OCI-LY7 (cell line): ENCODE measurements around the gene UNKL. TPM values are rescaled to one million over a fixed set of nuclear protein-coding genes. Genes with fewer than 3 reads are reported as not detected.

ENCODE experiments used
- BruUV-seq: library from RNA; stranded (reverse); fragments of 400-500 nt; replicated peaks from 2 replicates; lab custom pipeline; 2021; lab: Mats Ljungman, UMichigan
- CTCF ChIA-PET: fragments of 300-600 bp; sonication (Branson Sonifier 250); formaldehyde crosslinking; loops from one replicate; lab custom pipeline; 2022; ENCODE audit warnings: antibody characterized with exemption; ENCODE audit not compliant: unreplicated experiment; lab: Charles Lee
- POLR2A ChIA-PET: fragments of 300-600 bp; sonication (Branson Sonifier 250); formaldehyde crosslinking; loops from one replicate; lab custom pipeline; 2022; ENCODE audit warnings: antibody characterized with exemption; lab: Charles Lee
- DNase-seq: peaks from one replicate; pipeline ENCODE4 v3.0.0-alpha.2; 2015; ENCODE audit warnings: low spot score
- H2AFZ ChIP-seq: fragments of 200-600 bp; sonication (generic), shearing (Covaris generic); 2 replicates; pipeline ENCODE4 v1.6.1; 2014; ENCODE audit warnings: mild to moderate bottlenecking, antibody characterized with exemption, low read length, moderate library complexity
- H3K27ac ChIP-seq: fragments of 200-600 bp; sonication (generic); 2 replicates; pipeline ENCODE4 v1.5.1; 2014; ENCODE audit warnings: mixed run types, low read depth, mild to moderate bottlenecking, moderate library complexity, low read length, inconsistent platforms; ENCODE audit not compliant: poor library complexity, severe bottlenecking
- H3K36me3 ChIP-seq: fragments of 200-600 bp; sonication (generic); 2 replicates; pipeline ENCODE4 v1.6.1; 2014; ENCODE audit warnings: mild to moderate bottlenecking, antibody characterized with exemption, low read length, moderate library complexity, mixed read lengths; ENCODE audit not compliant: insufficient read depth
- H3K4me1 ChIP-seq: fragments of 200-600 bp; sonication (generic); 2 replicates; pipeline ENCODE4 v1.5.1; 2014; ENCODE audit warnings: mild to moderate bottlenecking, low read length; ENCODE audit not compliant: insufficient read depth, poor library complexity, severe bottlenecking
- H3K4me2 ChIP-seq: fragments of 200-600 bp; sonication (generic); 2 replicates; pipeline ENCODE4 v1.6.1; 2014; ENCODE audit warnings: mild to moderate bottlenecking, low read length
- H3K4me3 ChIP-seq: fragments of 200-600 bp; sonication (generic); 2 replicates; pipeline ENCODE4 v1.5.1; 2014; ENCODE audit warnings: mild to moderate bottlenecking, low read depth, low read length; ENCODE audit not compliant: poor library complexity, severe bottlenecking
- H3K79me2 ChIP-seq: fragments of 200-600 bp; sonication (generic); 2 replicates; pipeline ENCODE4 v1.6.1; 2016; ENCODE audit warnings: low read depth, mild to moderate bottlenecking, low read length, moderate library complexity, mixed read lengths; ENCODE audit not compliant: insufficient read depth
- H3K9me2 ChIP-seq: fragments of 200-600 bp; sonication (generic); 2 replicates; pipeline ENCODE4 v1.6.1; 2016; ENCODE audit warnings: mild to moderate bottlenecking, low read length, mixed read lengths; ENCODE audit not compliant: insufficient read depth
- H3K9me3 ChIP-seq: fragments of 200-600 bp; sonication (generic); 2 replicates; pipeline ENCODE4 v1.6.1; 2014; ENCODE audit warnings: mild to moderate bottlenecking, mixed run types, low read length, mixed read lengths
- H4K20me1 ChIP-seq: fragments of 200-600 bp; sonication (generic); 2 replicates; pipeline ENCODE4 v1.6.1; 2014; ENCODE audit warnings: mild to moderate bottlenecking, antibody characterized with exemption, low read length, moderate library complexity, mixed read lengths; ENCODE audit not compliant: insufficient read depth
- EZH2phosphoT487 ChIP-seq: fragments of 200-600 bp; sonication (generic); IDR thresholded peaks from 2 replicates; pipeline ENCODE4 v1.6.1; 2018; ENCODE audit warnings: low read depth, borderline replicate concordance, mild to moderate bottlenecking, mixed run types, antibody characterized with exemption, low read length, moderate library complexity, mixed read lengths
- intact Hi-C: fragments of 100-400 bp; cut with micrococcal nuclease; formaldehyde crosslinking; loops from one replicate; pipeline ENCODE4 v1.10.0; 2022; ENCODE audit not compliant: unreplicated experiment
- total RNA-seq, 2 experiments: library from RNA; depleted of rRNA in 1 of 2; stranded (reverse); fragments of >200 nt in 1 of 2; shearing (Covaris generic) in 1 of 2; gene quantifications; 2 replicates each; pipeline ENCODE4 v1.2.3, GENCODE V29; 2014 to 2022
- TF ChIP-seq, protein P1 (sequence below): fragments of 200-600 bp; sonication (generic); conservative IDR thresholded peaks from 2 replicates; pipeline ENCODE4 v1.5.1; 2014; ENCODE audit warnings: mild to moderate bottlenecking, antibody characterized with exemption, low read length, moderate library complexity, mixed read lengths

The UNKL gene
- total RNA-seq, 2 experiments from 2014 or later: 31.0 to 33.7 TPM

DNA sequence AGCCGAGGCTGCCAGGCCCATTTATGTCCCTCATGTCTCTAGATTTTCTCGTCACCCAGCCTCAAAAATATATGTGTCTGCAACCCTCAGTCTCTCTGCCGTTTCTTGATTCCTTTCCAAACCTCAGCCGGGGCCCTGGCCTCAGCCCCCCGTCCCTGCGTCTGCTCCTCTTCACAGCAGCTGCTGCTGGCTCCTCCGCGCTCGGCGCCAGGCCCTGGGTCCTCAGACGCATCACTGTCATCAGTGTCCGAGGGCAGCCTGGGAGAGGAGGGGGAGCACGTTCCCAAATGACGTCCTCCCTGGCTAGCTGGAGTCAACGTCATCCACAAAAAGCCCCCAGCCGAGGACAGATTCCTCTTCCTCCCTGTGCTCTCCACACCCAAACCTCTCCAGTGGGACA is 65.2 kb downstream of the UNKL start:
- CTCF ChIA-PET: no interaction called here
- DNase-seq: no peak
- Histone ChIP-seq H3K27ac (no peak overlapping the region), H3K4me2 (no peak overlapping the region), H3K4me1 (peaks cover 16% of the 10 kb centered on the region), H2AFZ (no peak overlapping the region), H3K36me3 (peaks cover 15% of the 10 kb centered on the region; the same call in 1 of the 2 replicates), H3K4me3 (no peak overlapping the region), H4K20me1 (no peaks in the 10 kb centered on the region), H3K79me2 (peaks cover 15% of the 10 kb centered on the region), H3K9me2 (no peaks in the 10 kb centered on the region), H3K9me3 (no peaks in the 10 kb centered on the region)
- TF ChIP-seq, protein P1, sequence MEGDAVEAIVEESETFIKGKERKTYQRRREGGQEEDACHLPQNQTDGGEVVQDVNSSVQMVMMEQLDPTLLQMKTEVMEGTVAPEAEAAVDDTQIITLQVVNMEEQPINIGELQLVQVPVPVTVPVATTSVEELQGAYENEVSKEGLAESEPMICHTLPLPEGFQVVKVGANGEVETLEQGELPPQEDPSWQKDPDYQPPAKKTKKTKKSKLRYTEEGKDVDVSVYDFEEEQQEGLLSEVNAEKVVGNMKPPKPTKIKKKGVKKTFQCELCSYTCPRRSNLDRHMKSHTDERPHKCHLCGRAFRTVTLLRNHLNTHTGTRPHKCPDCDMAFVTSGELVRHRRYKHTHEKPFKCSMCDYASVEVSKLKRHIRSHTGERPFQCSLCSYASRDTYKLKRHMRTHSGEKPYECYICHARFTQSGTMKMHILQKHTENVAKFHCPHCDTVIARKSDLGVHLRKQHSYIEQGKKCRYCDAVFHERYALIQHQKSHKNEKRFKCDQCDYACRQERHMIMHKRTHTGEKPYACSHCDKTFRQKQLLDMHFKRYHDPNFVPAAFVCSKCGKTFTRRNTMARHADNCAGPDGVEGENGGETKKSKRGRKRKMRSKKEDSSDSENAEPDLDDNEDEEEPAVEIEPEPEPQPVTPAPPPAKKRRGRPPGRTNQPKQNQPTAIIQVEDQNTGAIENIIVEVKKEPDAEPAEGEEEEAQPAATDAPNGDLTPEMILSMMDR: no peak
- TF ChIP-seq EZH2phosphoT487: no peak
- intact Hi-C loops: no loop called here
- TSS peak; percentile 92 for BruUV-seq
- POLR2A ChIA-PET: no interaction called here

DNA sequence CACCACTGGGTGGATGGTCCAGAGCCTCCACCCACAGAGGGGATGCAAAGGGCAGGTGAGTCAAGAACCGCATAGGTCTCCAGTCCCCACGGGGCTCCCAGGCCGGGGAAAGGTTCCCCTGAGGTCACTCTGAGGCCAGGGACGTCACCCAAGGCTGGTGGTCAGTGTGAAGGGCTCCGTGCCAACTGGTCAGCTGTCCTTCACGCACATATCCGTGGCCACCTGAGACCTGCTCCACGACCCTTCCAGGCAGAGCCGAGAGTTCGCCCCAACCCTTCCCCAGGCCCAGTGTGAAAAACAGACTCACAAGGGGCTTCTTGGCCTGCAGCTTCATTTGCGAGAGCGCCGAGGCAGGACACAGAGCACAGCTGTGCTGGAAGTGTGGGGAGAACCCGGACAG is 65.6 kb downstream of the UNKL start:
- ChIA-PET CTCF (no interaction called here), POLR2A (no interaction called here)
- no peaks in the 10 kb centered on the region for H3K9me2 ChIP-seq
- H3K27ac ChIP-seq: no peak overlapping the region
- peaks cover 15% of the 10 kb centered on the region for H3K79me2 ChIP-seq
- no peak overlapping the region for H3K4me3 ChIP-seq
- BruUV-seq: no TSS peak
- intact Hi-C loops: no loop called here
- DNase-seq: no peak
- no peaks in the 10 kb centered on the region for H4K20me1 ChIP-seq
- H3K9me3 ChIP-seq: no peaks in the 10 kb centered on the region
- TF ChIP-seq, protein P1: no peak
- TF ChIP-seq EZH2phosphoT487: no peak
- H2AFZ ChIP-seq: no peak overlapping the region
- H3K36me3 ChIP-seq: peaks cover 15% of the 10 kb centered on the region; the same call in 1 of the 2 replicates
- H3K4me1 ChIP-seq: peaks cover 16% of the 10 kb centered on the region
- H3K4me2 ChIP-seq: no peak overlapping the region

DNA sequence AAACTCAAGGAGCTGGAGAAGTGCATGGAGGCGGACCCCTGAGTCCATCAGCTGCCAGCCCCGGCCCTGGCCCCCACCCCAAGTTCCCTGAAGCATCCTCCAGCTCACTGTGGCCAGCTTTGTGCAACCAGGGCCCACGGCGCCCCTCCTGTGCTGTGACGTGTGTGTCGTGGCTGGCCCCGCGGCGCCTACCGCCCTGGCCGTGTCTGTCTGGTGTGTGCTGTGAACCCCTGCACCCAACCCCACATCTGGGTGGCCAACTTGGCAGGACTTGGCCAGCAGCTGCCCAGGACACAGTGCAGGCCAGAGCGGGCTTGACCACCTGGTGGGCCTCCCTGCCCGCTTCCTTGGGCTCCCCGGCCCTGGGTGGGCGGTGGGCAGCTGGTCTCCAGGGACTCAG is 66.1 kb downstream of the UNKL start:
- no peak overlapping the region for H3K27ac ChIP-seq
- no peaks in the 10 kb centered on the region for H3K9me3 ChIP-seq
- peaks cover 18% of the 10 kb centered on the region for H3K4me1 ChIP-seq
- ChIA-PET CTCF (no interaction called here), POLR2A (no interaction called here)
- H3K4me3 ChIP-seq: no peak overlapping the region
- TF ChIP-seq EZH2phosphoT487: no peak
- TF ChIP-seq, protein P1: no peak
- BruUV-seq: no TSS peak
- H3K9me2 ChIP-seq: no peaks in the 10 kb centered on the region
- intact Hi-C loops: no loop called here
- peaks cover 15% of the 10 kb centered on the region; the same call in 1 of the 2 replicates for H3K36me3 ChIP-seq
- no peaks in the 10 kb centered on the region for H4K20me1 ChIP-seq
- no peak overlapping the region for H3K4me2 ChIP-seq
- DNase-seq: no peak
- no peak overlapping the region for H2AFZ ChIP-seq
- peaks cover 15% of the 10 kb centered on the region for H3K79me2 ChIP-seq
